ACHN (cell line): ENCODE measurements around the gene STPG1.
A peak's percentile ranks its signal among the peaks of the same experiment; 100 is the strongest.

Experiments used
- DNase-seq: peaks from one replicate; pipeline ENCODE4 v3.0.0-alpha.2; 2015
- in situ Hi-C: cut with HindIII; loops from 2 replicates; pipeline ENCODE4 v1.10.0; 2017; ENCODE audit warnings: low sequenced_read_pairs, low pct_ligation_motif_present, low pct_unique_long_range_greater_than_20kb

STPG1 gene

GRCh38 chr1:24384251-24385090, 29.1 kb downstream of the STPG1 start:
- DNase-seq = no peak
- in situ Hi-C loops = no loop called here

GRCh38 chr1:24383381-24383940, 30.1 kb downstream of the STPG1 start:
- in situ Hi-C loops = no loop called here
- no peak for DNase-seq

GRCh38 chr1:24382165-24382577, 31.4 kb downstream of the STPG1 start:
- DNase-seq = no peak
- in situ Hi-C loops = no loop called here

DNA sequence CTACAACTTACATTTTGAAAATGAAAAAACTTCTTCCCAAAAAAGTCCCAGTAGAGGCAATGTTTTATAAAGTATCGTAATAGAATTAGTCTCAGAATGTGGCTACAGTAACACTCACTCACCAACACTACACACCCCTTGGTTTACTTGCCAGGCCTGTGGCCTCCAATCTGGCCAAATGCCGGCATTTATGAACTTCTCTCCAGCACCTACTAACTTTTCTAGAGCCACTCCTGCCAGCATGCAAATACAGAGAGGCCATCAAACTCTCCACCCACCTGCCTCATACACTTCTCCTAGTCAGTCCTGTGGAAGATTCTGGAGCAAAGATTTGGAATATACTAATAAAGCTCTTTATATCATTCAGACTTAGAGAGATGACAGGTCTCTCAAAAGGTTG, 32.3 kb downstream of the STPG1 start:
- in situ Hi-C loops = no loop called here
- DNase-seq = no peak

- in situ Hi-C loops = no loop called here
Measured at GRCh38 chr1:24380508-24380907, 33.1 kb downstream of the STPG1 start.

GRCh38 chr1:24379733-24380315, 33.8 kb downstream of the STPG1 start:
- no peak for DNase-seq
- in situ Hi-C loops = no loop called here

More at GRCh38 chr1:24380508-24380907, 33.1 kb downstream of the STPG1 start:
- no peak for DNase-seq

GRCh38 chr1:24374891-24375786, 38.4 kb downstream of the STPG1 start:
- DNase-seq = no peak
- in situ Hi-C loops = no loop called here

- in situ Hi-C loops = no loop called here
- no peak for DNase-seq
Measured at GRCh38 chr1:24373710-24374109, 39.9 kb downstream of the STPG1 start.

DNA sequence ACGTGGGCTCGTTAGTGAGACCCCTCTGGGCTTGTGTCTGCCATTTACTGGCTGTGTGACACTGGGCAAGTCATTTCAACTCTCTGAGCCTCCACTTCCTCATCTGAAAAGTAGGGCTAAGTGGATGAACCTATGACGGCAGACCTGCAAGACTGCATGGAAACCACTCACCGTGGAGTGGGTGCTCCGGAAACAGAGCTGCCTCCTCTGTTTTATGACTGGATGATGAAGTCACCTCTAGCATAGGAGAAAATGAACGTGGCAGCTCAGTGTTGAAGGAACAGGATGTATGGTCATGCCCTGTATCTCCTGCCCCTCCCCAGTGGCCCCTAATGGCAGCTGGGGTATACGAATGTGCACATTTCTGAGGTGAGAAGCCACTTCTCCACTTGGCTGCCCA, 40.5 kb downstream of the STPG1 start:
- in situ Hi-C loops = no loop called here
- DNase-seq = no peak

DNA sequence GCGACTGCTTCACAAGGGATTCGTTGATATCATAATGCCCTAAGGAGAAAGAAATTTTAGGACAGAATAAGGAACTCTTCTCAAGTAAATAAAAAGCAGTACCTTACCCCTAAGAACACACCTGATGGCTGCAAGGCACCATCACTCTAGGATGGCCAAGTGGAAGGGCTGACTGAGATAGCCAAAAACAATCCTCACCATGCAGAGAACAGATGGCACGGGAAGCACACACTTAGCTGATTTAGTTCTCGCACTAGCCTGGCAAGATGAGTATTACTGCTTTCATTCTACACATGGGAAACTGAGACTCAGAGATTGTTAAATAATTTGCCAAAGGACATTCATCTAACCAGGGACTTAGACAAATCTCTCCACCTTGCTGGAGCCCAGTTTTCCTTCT, 43.8 kb downstream of the STPG1 start:
- no peak for DNase-seq
- in situ Hi-C loops = no loop called here

GRCh38 chr1:24369199-24369598, 44.4 kb downstream of the STPG1 start:
- in situ Hi-C loops = no loop called here
- no peak for DNase-seq

DNA sequence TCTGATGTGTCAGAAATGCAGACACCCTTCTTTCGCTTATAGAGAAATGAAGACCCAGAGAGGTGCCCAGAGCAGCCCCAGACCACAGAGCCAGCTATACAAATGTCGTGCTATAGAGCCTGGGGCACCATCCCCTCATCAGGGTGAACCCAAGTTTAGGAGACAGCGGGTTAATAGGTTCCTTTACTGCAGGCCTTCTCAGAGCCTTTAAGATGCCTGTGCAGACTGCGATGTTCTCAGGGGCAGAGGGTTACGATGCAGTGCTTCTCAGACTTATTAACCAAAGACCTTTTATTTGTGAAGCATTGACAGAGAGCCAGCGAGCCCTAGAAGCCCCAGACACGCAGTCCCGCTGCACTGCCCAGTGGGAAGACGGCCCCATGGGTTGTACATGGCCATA, 46.9 kb downstream of the STPG1 start:
- no peak for DNase-seq
- in situ Hi-C loops = no loop called here

DNA sequence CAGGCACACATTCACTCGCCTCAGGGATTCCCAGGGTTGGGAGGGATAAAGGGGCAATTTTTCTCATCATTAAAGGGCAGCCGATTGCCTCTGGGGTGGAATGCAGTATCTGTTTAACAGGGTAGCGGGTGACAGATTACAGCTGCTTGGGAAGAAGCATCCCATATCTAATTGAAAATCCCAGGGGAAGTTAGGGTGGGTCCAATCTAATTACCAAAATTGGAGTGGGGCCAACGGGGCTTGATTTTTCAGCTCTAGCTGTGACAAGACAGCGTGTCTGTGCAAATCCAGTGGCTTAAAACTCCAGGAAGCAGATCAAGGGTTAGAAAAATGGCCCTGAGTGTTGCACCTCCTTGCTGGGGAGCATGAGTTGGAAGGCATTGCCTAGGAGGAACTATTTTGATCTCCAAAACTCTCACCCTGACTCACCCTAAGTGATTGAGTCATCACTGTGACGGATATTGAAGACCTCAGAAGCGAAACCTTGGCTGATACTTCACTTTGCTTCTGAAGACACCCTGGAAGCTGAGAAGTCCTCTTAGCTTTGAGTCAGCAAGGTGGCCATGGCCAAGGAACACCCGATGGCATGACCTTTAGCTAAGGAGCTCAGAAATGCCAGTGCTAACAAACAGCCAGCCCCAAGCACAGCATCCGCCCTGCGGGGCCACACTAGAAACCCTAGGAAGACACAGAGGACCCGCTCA, 48.5 kb downstream of the STPG1 start:
- DNase-seq = peak; percentile 55
- in situ Hi-C loops = no loop called here

- no peak for DNase-seq
- in situ Hi-C loops = no loop called here
Measured at GRCh38 chr1:24364605-24364974, 49.0 kb downstream of the STPG1 start.

GRCh38 chr1:24363994-24364393, 49.6 kb downstream of the STPG1 start:
- no peak for DNase-seq

GRCh38 chr1:24362982-24363614, 50.5 kb downstream of the STPG1 start:
- in situ Hi-C loops = no loop called here
- peak; percentile 46 for DNase-seq

More at GRCh38 chr1:24363994-24364393, 49.6 kb downstream of the STPG1 start:
- in situ Hi-C loops = no loop called here

GRCh38 chr1:24362396-24362795, 51.2 kb downstream of the STPG1 start:
- DNase-seq = no peak
- in situ Hi-C loops = no loop called here

DNA sequence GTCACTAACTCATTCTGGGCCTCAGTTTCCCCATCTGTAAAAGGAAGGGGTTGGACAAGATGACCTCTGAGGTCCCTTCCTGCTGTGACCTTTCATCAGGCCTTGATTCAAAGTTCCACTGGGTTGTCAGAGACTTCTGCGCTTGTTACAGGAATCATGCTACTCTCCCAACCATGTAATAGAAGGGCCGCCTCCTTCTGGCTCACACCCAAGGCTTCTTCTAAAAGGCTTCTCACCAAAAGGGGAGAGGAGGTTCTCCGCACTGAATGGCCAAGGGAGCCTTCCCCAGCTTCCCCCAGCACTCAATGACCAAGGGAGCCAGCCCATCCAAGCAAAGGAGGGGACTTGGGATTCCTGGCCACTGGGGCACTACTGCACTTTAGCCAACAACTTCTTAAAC, 51.8 kb downstream of the STPG1 start:
- in situ Hi-C loops = no loop called here
- DNase-seq = no peak
